Esophagus muscularis mucosa (tissue), 4 donors: ENCODE data around the gene ECE1. TPM values are rescaled to one million over a fixed set of nuclear protein-coding genes. Genes with fewer than 3 reads are reported as not detected.

Experiments
- DNase-seq: peaks from one replicate; pipeline ENCODE4 v3.0.0-alpha.2; 2017; ENCODE audit errors: extremely low spot score
- H3K27ac ChIP-seq, 4 donors: fragments of 200-600 bp; sonication (generic); replicated peaks in 1 of 4; 1 replicate in 3 of 4; 2 replicates in 1 of 4; pipeline ENCODE4 v1.5.1; 2016 to 2019; ENCODE audit warnings: mild to moderate bottlenecking in 1 of 4
- H3K27me3 ChIP-seq, 4 donors: fragments of 200-600 bp; sonication (generic); one replicate each; pipeline versions ENCODE4 v1.5.1 to v1.6.0; 2016 to 2019
- H3K36me3 ChIP-seq, 4 donors: fragments of 200-600 bp; sonication (generic); one replicate each; pipeline ENCODE4 v1.5.1; 2016 to 2019
- H3K4me1 ChIP-seq, 4 donors: fragments of 200-600 bp; sonication (generic); one replicate each; pipeline ENCODE4 v1.5.1; 2016 to 2019
- H3K4me3 ChIP-seq, 4 donors: fragments of 200-600 bp; sonication (generic); 1 replicate in 2 of 4; 2 replicates in 2 of 4; pipeline ENCODE4 v1.5.1; 2016 to 2019; ENCODE audit warnings: mild to moderate bottlenecking in 4 of 4, moderate library complexity in 1 of 4
- H3K9me3 ChIP-seq, 4 donors: fragments of 200-600 bp; sonication (generic); 1 replicate in 3 of 4; 2 replicates in 1 of 4; pipeline ENCODE4 v1.5.1; 2016 to 2019
- EP300 ChIP-seq: sonication (generic); formaldehyde crosslinking; IDR thresholded peaks from one replicate; pipeline ENCODE4 v1.6.1; 2017; ENCODE audit warnings: antibody characterized with exemption
- POLR2A ChIP-seq: fragments of 450-650 bp; IDR thresholded peaks from one replicate; pipeline ENCODE4 v1.6.1; 2017; ENCODE audit warnings: antibody characterized with exemption, moderate library complexity, mild to moderate bottlenecking, low read depth
- POLR2AphosphoS5 ChIP-seq, 2 donors: sonication (generic); formaldehyde crosslinking; IDR thresholded peaks; one replicate each; pipeline ENCODE4 v1.6.1; 2017; ENCODE audit warnings: antibody characterized with exemption in 2 of 2
- WGBS: methylation state at CpG from one replicate; pipeline ENCODE4 v1.1.5; 2018; 5-methylcytosine and 5-hydroxymethylcytosine counted together
- intact Hi-C: fragments of 100-400 bp; cut with DNase I; formaldehyde crosslinking; loops from one replicate; pipeline ENCODE4 v1.15.1; 2023
- total RNA-seq, 4 donors: library from RNA; depleted of rRNA; stranded (reverse); fragments of >200 nt; gene quantifications; one replicate each; pipeline versions ENCODE4 v1.1.0 to v1.2.1, GENCODE V29; 2016
- TF ChIP-seq, protein P1 (sequence below), 3 experiments: fragments of 200-600 bp in 2 of 3; fragments of 450-650 bp in 1 of 3; sonication (generic) in 2 of 3; IDR thresholded peaks; one replicate each; pipeline ENCODE4 v1.5.1; 2017 to 2019; ENCODE audit warnings: antibody characterized with exemption in 3 of 3, mild to moderate bottlenecking in 2 of 3, moderate library complexity in 1 of 3

Gene ECE1
- total RNA-seq, 4 donors from 2014 or later = 53.6 to 101 (median 80.7) TPM

DNA sequence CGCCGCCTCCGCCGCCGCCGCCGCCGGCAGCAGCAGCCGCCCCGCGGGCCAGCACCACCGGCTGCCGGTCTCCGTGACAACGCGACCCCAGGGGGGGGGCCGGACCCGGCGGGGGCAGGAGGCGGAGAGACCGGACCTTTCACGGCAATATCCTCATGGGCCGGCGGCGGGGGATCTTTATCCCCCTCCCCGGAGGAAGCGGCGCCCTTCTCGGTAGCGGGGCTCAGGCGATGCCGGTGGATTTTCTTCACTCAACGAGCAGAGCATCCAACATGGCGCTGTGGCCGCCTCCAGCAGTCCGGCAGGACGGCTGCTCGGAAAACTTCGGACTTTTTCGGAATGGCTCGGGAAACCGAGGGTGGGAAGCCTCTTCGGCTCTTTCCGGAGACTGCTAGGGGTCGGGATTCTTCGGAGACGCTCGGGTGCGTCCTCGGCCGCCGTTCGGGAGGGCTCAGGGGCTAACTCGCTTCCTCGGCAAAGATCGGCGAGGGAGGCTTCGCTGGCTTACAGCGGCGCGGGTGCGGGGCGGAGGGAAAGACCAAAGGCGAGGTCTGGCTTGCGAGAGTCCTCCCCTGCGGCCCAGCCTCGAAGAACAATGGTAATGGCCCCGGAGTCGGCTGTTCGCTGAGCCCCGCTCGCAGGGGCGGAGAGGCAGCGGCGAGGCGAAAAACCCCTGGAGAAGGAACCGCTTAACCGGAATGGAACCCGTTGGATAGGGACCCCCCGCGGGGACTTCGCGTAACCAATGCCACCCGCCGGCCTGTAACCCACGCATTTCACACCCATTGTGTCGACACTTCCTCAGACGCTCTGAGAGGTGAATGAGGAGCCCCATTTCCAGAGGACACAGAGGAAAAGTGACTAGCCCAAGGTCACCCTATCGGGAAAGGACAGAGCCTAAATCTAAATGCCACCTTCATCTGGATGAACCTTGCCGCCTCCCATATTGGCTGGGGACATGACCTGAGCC is 113.4 kb downstream of the ECE1 start, which contains the start of gene EIF4G3:
EIF4G3 (minus strand) TSS at position 312 of the 970 bp plus-strand sequence. CDS start 174,155 bp downstream, outside the sequence.
- Histone ChIP-seq H3K36me3 (no peaks in the 10 kb centered on the region), H3K4me3 (peak within 1 kb of the TSS; percentile 66 to 96 (median 76)), H3K4me1 (peaks cover 9 to 41% (median 28%) of the 10 kb centered on the region in 4 donors), H3K27ac (peak within 1 kb of the TSS; percentile 88 to 94 (median 94)), H3K9me3 (no peaks in the 10 kb centered on the region), H3K27me3 (no peaks in the 10 kb centered on the region)
- WGBS = 6% methylated on average over 35 of the region's 90 CpGs
- DNase-seq = peak; percentile 99
- intact Hi-C loops = loop anchor here (10.0 kb wide), 1 partner anchor 152 kb away; no protein-coding TSS in a partner anchor
- peak; percentile 75 to 94 for TF ChIP-seq POLR2AphosphoS5 (IDR thresholded peaks at IDR 0.05)
- TF ChIP-seq EP300 = no peak
- TF ChIP-seq, protein P1, sequence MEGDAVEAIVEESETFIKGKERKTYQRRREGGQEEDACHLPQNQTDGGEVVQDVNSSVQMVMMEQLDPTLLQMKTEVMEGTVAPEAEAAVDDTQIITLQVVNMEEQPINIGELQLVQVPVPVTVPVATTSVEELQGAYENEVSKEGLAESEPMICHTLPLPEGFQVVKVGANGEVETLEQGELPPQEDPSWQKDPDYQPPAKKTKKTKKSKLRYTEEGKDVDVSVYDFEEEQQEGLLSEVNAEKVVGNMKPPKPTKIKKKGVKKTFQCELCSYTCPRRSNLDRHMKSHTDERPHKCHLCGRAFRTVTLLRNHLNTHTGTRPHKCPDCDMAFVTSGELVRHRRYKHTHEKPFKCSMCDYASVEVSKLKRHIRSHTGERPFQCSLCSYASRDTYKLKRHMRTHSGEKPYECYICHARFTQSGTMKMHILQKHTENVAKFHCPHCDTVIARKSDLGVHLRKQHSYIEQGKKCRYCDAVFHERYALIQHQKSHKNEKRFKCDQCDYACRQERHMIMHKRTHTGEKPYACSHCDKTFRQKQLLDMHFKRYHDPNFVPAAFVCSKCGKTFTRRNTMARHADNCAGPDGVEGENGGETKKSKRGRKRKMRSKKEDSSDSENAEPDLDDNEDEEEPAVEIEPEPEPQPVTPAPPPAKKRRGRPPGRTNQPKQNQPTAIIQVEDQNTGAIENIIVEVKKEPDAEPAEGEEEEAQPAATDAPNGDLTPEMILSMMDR (IDR thresholded peaks at IDR 0.05) = no peak
- peak; percentile 54 for TF ChIP-seq POLR2A

GRCh38 chr1:21175670-21176581 is 114.3 kb downstream of the ECE1 start:
- Histone ChIP-seq H3K4me1 (peaks cover 18 to 50% (median 37%) of the 10 kb centered on the region in 4 donors), H3K36me3 (no peaks in the 10 kb centered on the region), H3K27ac (peak overlapping the region; percentile 88 to 94 (median 94)), H3K9me3 (no peaks in the 10 kb centered on the region), H3K27me3 (no peaks in the 10 kb centered on the region), H3K4me3 (peak overlapping the region; percentile 66 to 96 (median 76))
- TF ChIP-seq, protein P1 (IDR thresholded peaks at IDR 0.05) = no peak
- TF ChIP-seq POLR2A = no peak
- no peak for TF ChIP-seq POLR2AphosphoS5 (IDR thresholded peaks at IDR 0.05)
- no peak for TF ChIP-seq EP300
- DNase-seq = no peak
- intact Hi-C loops = loop anchor here (10.0 kb wide), 1 partner anchor 151 kb away; no protein-coding TSS in a partner anchor
- WGBS = under 1% methylated on average over 16 of the region's 69 CpGs

DNA sequence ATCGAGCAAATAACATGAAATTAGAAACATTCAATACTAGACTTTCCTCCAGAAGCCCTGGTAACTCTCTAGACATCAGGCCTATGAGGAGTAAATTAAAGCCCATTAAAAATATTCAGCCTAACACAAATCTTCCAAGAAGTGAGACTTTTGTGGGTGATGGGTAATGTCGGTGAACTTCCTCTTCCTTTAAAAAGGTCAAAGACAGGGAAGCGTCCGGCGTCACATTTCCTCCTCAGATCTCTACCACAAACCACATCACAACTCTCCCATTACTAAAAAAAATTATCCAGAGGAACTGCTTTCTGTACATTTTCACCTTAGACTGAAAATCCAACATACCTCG is 115.0 kb downstream of the ECE1 start:
- peaks cover 21 to 56% (median 43%) of the 10 kb centered on the region in 4 donors for H3K4me1 ChIP-seq
- peaks cover 0 to 2% (median under 1%) of the 10 kb centered on the region in 4 donors for H3K36me3 ChIP-seq
- TF ChIP-seq POLR2AphosphoS5 (IDR thresholded peaks at IDR 0.05) (no peak), POLR2A (no peak), EP300 (no peak)
- TF ChIP-seq, protein P1 (IDR thresholded peaks at IDR 0.05) = no peak
- peak overlapping the region; percentile 88 to 94 (median 94) for H3K27ac ChIP-seq
- H3K27me3 ChIP-seq = no peaks in the 10 kb centered on the region
- peak overlapping the region; percentile 66 to 96 (median 76) for H3K4me3 ChIP-seq
- 2% methylated on average over 6 of the region's 6 CpGs for WGBS
- DNase-seq = no peak
- intact Hi-C loops = loop anchor here (10.0 kb wide), 1 partner anchor 150 kb away; no protein-coding TSS in a partner anchor
- no peaks in the 10 kb centered on the region for H3K9me3 ChIP-seq

DNA sequence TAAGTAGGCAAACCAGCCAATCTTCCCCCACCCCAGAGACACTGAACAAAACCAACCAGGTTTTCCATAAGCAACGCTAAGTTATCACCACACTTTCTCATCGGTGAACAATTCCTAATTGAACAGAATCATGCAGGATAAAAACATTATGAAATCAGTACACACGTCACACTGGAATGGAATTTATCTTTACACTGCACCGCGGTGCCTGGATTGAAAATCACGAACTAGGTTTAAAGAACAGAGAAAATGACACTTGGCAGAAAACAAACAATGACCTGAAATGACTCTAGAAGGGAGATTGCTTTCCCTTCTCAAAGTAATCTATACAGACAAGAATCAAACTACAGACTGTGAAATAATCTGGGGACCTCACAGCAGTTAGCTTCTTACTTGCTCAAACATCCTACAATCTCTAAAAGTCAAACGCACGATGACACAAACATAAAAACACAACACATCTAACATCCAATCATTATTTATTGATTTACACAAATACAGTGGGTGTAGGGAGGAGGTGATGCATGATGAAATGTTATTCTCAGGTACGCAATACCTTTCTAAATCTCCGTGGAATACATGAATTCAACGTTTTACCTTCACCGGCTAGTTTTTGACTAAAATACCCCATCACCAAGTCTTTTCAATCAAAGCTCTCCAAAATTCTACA is 115.5 kb downstream of the ECE1 start:
- Histone ChIP-seq H3K4me1 (peaks cover 21 to 57% (median 44%) of the 10 kb centered on the region in 4 donors), H3K36me3 (peaks cover 0 to 6% (median 2%) of the 10 kb centered on the region in 4 donors), H3K9me3 (no peaks in the 10 kb centered on the region), H3K4me3 (peak overlapping the region; percentile 66 to 96 (median 76)), H3K27ac (peak overlapping the region; percentile 88 to 94 (median 94)), H3K27me3 (no peaks in the 10 kb centered on the region)
- TF ChIP-seq POLR2A (no peak), EP300 (no peak), POLR2AphosphoS5 (IDR thresholded peaks at IDR 0.05) (no peak)
- TF ChIP-seq, protein P1 (IDR thresholded peaks at IDR 0.05) = no peak
- 12% methylated on average over 12 of the region's 12 CpGs for WGBS
- DNase-seq = no peak
- intact Hi-C loops = loop anchor here (10.0 kb wide), 1 partner anchor 150 kb away; no protein-coding TSS in a partner anchor
